Glomerular visceral epithelial cell (primary cell): Measurements from ENCODE around the gene TINCR.

Experiments
- DNase-seq: peaks from one replicate; pipeline ENCODE4 v3.0.0-alpha.2; 2016; ENCODE audit errors: extremely low spot score

TINCR gene

GRCh38 chr19:5512715-5513114 is 55.0 kb downstream of the TINCR start:
- no peak for DNase-seq
